Skeletal muscle tissue (tissue), 4 donors: ENCODE measurements around the gene HAO2. TPM values are rescaled to one million over a fixed set of nuclear protein-coding genes. Genes with fewer than 3 reads are reported as not detected.
A peak's percentile ranks its signal among the peaks of the same experiment; 100 is the strongest.

ENCODE experiments used
- H3K27ac ChIP-seq: one replicate; pipeline ENCODE4 v1.7.0; 2013; ENCODE audit warnings: mild to moderate bottlenecking, low read depth, low read length, inconsistent platforms
- H3K27me3 ChIP-seq, 3 donors: one replicate each; pipeline ENCODE4 v1.7.0; 2013; ENCODE audit warnings: low read length in 3 of 3; ENCODE audit not compliant: control insufficient read depth in 3 of 3, insufficient read depth in 3 of 3
- H3K36me3 ChIP-seq, 3 donors: one replicate each; pipeline ENCODE4 v1.7.0; 2013; ENCODE audit warnings: low read length in 3 of 3; ENCODE audit not compliant: control insufficient read depth in 3 of 3, insufficient read depth in 3 of 3
- H3K4me1 ChIP-seq, 3 donors: one replicate each; pipeline ENCODE4 v1.7.0; 2013; ENCODE audit warnings: low read length in 3 of 3, mild to moderate bottlenecking in 3 of 3; ENCODE audit not compliant: control insufficient read depth in 3 of 3, insufficient read depth in 3 of 3
- H3K4me3 ChIP-seq, 3 donors: one replicate each; pipeline ENCODE4 v1.7.0; 2013; ENCODE audit warnings: low read length in 3 of 3
- H3K9ac ChIP-seq, 3 donors: one replicate each; pipeline ENCODE4 v1.7.0; 2013; ENCODE audit warnings: low read length in 3 of 3, mild to moderate bottlenecking in 3 of 3, moderate library complexity in 2 of 3, low read depth in 1 of 3
- H3K9me3 ChIP-seq, 3 donors: one replicate each; pipeline ENCODE4 v1.7.0; 2013; ENCODE audit warnings: low read length in 3 of 3; ENCODE audit not compliant: control insufficient read depth in 3 of 3
- total RNA-seq: library from RNA; depleted of rRNA; stranded (reverse); fragments of >200 nt; gene quantifications from one replicate; pipeline ENCODE4 v1.2.3, GENCODE V29; 2014
- donor health status: Osteomylitis.

HAO2 gene
- not detected for total RNA-seq

DNA sequence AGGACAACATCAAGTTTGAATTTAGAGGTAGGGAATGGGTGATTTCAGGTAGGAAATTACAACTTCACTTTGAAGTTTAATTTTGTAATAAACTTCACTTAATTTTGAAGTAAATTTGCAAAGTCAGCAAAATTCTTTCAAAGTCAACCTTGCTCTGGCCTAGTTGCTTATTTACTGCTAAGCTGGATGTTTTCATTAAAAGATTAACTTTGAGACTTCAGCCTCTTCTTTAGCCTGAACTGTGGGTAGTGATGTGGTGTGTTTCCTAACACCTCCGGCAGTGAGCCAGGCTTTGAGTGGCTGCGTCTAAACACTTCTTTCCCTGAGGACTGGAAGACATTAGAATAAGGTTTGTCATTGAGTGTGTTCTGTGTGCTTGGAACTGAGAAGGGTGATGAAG, at the start of gene HAO2:
HAO2 (plus strand) TSS at position 232 of the 400 bp plus-strand sequence. CDS start 12,301 bp downstream, outside the sequence.
- H3K9me3 ChIP-seq = no peaks in the 10 kb centered on the region
- peak within 1 kb of the TSS in 1 of 3 donors; percentile 16 for H3K9ac ChIP-seq
- no peaks in the 10 kb centered on the region for H3K4me1 ChIP-seq
- H3K4me3 ChIP-seq = no peak within 1 kb of the TSS
- no peak within 1 kb of the TSS for H3K27ac ChIP-seq
- peaks cover 0 to 3% (median 0%) of the 10 kb centered on the region in 3 donors for H3K27me3 ChIP-seq
- H3K36me3 ChIP-seq = no peaks in the 10 kb centered on the region

DNA sequence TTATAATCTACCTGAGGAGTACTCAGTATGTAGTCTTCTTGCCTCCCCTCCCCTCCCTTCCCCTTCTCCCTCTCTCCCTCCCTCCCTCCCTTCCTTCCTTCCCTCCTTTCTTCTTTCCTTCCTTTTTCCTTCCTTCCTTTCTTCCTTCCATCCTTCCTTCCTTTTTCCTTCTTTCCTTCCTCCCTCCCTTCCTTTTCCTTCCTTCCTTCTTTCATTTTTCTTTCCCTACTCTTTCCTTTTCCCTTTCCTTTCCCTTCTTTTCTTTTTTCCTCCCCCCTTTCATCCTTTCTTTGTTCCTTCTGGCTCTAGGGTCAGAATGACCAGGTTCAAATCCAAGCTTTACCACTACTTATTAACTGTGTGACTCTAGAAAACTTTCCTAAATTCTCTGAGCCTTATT, 48.5 kb upstream of the HAO2 start:
- no peaks in the 10 kb centered on the region for H3K9me3 ChIP-seq
- H3K9ac ChIP-seq = no peak overlapping the region
- H3K27ac ChIP-seq = no peak overlapping the region
- no peaks in the 10 kb centered on the region for H3K4me1 ChIP-seq
- H3K36me3 ChIP-seq = no peaks in the 10 kb centered on the region
- H3K4me3 ChIP-seq = no peak overlapping the region
- H3K27me3 ChIP-seq = no peaks in the 10 kb centered on the region

DNA sequence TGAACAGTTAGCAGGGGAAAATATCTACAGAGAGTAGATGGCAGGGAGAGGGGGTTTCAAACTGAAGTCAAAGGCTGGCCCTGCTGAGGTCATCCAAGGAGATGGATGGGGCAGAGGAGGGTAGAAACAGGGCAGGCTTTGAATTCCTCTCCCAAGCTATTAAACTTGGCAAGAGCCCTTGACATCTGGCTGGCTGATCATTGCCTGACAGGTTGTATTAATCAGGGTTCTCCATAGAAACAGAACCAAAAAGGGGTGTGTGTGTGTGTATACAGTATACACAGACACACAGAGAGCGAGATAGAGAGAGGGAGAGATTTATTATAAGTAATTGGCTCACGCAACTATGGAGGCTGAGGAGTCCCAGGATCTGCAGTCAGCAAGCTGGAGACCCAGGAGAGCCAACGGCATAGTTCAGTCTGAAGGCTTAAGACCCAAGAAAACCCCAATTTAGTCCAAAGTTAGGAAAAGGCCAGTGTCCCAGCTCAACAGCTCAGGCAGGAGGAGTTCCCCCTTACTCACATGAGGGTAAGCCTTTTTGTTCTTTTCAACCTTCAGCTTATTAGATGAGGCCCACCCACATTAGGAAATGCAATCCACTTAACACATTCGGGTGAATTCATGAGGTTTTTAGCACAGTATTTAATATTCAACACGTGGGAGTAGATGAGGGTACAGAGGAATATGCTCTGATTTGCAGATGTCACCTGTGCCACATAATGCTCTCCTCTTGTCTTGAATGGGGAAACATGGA, 46.7 kb upstream of the HAO2 start:
- no peaks in the 10 kb centered on the region for H3K9me3 ChIP-seq
- no peak overlapping the region for H3K9ac ChIP-seq
- H3K4me3 ChIP-seq = no peak overlapping the region
- no peak overlapping the region for H3K27ac ChIP-seq
- H3K4me1 ChIP-seq = peaks cover 0 to 3% (median under 1%) of the 10 kb centered on the region in 3 donors
- no peaks in the 10 kb centered on the region for H3K27me3 ChIP-seq
- H3K36me3 ChIP-seq = no peaks in the 10 kb centered on the region

DNA sequence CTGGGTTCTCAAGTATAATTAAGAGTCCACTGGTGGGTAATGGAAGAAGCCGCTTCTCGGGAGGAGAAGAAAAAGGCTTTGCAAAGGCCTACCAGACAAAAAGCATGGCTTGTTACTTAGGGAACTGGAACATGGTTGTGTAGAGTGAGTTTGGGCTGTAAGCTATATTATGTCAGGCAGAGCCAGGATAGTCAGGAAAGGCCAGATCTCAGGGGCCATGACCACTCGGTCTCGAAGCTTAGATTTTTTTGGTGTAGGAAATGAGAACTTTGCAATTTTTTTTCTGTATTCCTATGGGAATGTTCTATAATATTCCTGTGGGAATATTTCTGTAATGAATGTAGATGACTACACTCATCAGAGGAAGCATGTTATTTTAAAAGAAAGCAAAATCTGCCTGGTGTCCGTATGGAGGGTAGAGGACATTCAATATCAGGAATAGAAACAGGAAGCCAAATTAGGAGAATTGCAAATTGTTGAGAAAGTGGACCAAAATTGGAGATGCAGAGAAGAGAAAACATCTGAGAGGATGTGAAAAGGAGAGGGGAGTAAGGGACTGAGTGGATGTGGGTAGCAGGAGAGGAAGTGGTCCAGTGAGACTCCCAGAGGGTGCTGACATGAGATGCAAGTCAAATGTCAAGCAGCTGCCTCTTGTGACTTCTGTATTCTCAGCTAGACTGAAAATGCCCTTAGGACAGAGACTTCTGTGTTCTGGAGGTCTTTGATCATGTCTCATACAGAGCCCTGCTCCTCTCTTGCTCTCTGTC, 45.2 kb upstream of the HAO2 start:
- no peak overlapping the region for H3K4me3 ChIP-seq
- no peaks in the 10 kb centered on the region for H3K36me3 ChIP-seq
- H3K4me1 ChIP-seq = peaks cover 0 to 10% (median 8%) of the 10 kb centered on the region in 3 donors
- no peak overlapping the region for H3K27ac ChIP-seq
- no peaks in the 10 kb centered on the region for H3K27me3 ChIP-seq
- no peaks in the 10 kb centered on the region for H3K9me3 ChIP-seq
- H3K9ac ChIP-seq = no peak overlapping the region

DNA sequence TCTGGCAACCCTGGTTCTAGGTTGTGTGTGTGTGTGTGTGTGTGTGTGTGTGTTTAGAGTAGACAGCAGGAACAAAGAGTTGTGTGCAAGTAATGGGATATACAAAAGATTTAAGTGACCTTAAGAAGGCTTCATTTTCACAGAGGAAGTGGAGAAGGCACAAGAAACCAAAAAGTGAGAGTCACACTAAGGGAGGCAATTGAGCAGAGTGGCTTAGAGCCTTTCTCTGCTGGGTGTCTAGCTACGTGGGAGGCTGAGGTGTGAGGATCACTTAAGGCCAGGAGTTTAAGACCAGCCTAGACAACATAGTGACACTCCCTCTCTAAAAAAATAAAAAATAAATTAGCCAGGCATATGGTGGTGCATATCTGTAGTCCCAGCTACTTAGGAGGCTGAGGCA, 44.4 kb upstream of the HAO2 start:
- Histone ChIP-seq H3K27ac (no peak overlapping the region), H3K4me1 (peaks cover 0 to 10% (median 8%) of the 10 kb centered on the region in 3 donors), H3K4me3 (no peak overlapping the region), H3K9me3 (no peaks in the 10 kb centered on the region), H3K27me3 (no peaks in the 10 kb centered on the region), H3K36me3 (no peaks in the 10 kb centered on the region), H3K9ac (no peak overlapping the region)

DNA sequence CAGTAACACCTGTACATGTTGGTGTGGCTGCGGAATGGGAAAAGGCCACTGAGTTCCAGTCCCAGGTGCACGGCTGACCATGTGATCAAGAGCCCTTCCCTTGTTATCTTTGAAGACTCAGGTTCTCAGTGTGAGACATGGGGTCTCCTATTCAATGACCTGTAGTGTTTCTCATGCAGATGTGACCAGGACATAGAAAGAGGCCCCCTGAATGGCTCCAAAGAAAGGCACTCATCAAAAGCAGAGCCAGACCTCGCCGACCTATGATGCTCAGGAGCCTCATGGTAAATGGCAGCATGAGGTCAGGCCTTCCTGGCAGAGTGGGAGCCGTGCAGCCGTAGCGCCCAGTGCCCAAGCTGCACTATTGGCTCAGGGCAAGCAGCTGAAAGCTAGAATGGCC, 42.3 kb upstream of the HAO2 start:
- Histone ChIP-seq H3K9me3 (no peaks in the 10 kb centered on the region), H3K4me3 (no peak overlapping the region), H3K27ac (no peak overlapping the region), H3K4me1 (peaks cover 0 to 10% (median 8%) of the 10 kb centered on the region in 3 donors), H3K36me3 (no peaks in the 10 kb centered on the region), H3K27me3 (no peaks in the 10 kb centered on the region), H3K9ac (no peak overlapping the region)

DNA sequence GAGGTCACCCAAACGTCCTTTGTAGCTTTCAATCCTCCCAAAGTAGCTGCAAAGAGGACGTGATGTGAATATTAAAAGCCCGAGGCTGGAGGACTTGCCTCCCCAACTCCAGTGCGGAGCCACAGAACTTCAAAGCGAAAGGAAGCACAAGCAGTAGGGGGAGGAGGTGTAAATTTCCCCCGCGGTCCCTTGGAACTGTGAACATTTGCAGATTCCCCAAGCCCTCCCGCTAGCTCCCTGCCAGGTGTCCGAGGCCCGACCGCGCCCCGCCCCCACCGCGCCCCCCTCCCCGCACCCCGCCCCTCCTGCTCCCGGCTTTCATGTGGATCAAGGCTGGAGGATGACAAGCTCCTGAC, 41.5 kb upstream of the HAO2 start:
- Histone ChIP-seq H3K9me3 (no peaks in the 10 kb centered on the region), H3K36me3 (no peaks in the 10 kb centered on the region), H3K4me3 (peak overlapping the region; percentile 59 to 61 (median 60)), H3K4me1 (peaks cover 0 to 10% (median 8%) of the 10 kb centered on the region in 3 donors), H3K27ac (no peak overlapping the region), H3K27me3 (no peaks in the 10 kb centered on the region), H3K9ac (peak overlapping the region in 2 of 3 donors; percentile 33 to 47)

DNA sequence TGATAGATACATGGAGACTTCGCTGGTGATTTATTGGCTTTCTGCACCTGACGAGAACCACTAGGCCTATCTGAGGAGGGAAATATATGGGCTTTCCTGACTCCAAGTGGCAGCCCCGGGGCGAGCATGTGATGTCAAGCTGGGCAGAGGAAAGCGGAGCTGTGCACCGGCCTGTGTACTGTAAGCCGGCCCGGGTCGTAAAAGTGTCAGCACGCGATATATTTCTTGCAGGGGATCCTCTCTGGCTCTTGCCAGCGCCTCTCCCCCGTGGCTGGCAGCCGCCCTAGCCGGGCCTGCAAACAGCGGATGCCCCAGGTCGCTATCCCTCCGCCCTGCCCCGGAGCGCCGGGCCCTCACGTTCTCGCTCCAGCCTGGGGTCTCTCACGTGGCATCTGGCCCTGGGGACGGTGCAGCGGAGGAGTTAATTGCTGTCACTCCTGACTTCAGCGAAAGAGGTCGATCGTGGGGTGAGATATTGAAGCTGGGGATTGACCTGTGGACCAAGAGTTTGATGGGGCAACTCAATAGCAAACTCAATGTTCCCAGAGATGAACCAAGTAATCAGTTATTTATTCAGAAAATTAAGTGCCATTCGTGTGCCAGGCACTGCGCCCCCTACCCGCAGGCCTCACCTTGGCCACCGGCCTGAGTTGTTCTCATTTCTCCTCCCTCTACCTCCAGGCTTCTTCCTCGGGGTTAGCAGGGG, 41.0 kb upstream of the HAO2 start:
- H3K4me3 ChIP-seq = peak overlapping the region; percentile 59 to 61 (median 60)
- peak overlapping the region in 2 of 3 donors; percentile 27 to 61 for H3K9ac ChIP-seq
- H3K36me3 ChIP-seq = no peaks in the 10 kb centered on the region
- H3K4me1 ChIP-seq = peaks cover 0 to 10% (median 8%) of the 10 kb centered on the region in 3 donors
- no peaks in the 10 kb centered on the region for H3K27me3 ChIP-seq
- H3K9me3 ChIP-seq = no peaks in the 10 kb centered on the region
- H3K27ac ChIP-seq = no peak overlapping the region

DNA sequence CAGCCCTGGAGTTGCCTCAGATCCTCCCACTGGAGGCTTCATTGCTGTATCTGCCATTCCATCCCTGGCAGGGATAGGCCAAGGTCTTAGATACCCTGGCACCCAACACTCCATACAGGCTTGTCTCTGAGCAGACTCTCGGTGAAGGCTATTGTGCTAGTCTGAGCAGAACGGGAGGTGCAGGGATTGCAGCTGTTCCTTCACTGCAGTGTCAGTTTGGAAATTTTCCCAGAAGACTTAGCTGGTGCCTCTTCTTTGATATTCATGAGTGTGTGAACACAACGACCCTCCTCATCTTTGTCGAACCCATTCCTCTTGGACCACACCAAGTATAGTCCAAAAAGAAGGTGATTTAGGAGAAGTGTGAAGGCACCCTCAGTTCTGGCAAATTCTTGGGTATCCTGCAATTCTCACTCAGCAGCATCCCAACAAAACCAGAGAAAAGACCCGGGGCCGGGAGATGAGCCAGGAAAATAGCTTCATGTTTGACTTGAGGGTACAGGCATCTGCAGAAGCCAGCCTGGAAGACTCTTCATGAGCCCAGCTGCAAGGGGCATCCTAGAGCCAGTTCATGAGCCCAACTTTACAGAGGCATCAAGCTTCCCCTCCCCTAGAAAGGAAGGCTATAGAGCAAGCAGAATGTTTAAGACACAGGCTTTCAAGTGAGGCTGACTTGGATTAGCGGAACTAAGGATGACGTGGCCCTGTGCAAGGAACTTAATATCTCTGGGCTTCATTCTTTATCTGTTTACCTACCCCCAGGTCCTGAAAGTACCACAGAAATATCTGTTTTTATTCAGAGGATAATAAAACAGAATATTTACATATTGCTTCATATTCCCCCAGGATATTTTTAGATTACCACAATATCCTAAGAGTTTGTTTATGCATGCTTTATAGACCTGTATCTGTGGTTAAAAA, 38.8 kb upstream of the HAO2 start:
- Histone ChIP-seq H3K27ac (no peak overlapping the region), H3K9ac (no peak overlapping the region), H3K36me3 (no peaks in the 10 kb centered on the region), H3K9me3 (no peaks in the 10 kb centered on the region), H3K4me1 (peaks cover 0 to 10% (median 8%) of the 10 kb centered on the region in 3 donors), H3K4me3 (no peak overlapping the region), H3K27me3 (no peaks in the 10 kb centered on the region)
